T-helper 17 cell (primary cell): ENCODE results near the gene GZMM. TPM values are rescaled to one million over a fixed set of nuclear protein-coding genes. Genes with fewer than 3 reads are reported as not detected.

Source experiments
- ATAC-seq: fragments of 150-1000 bp; cut with Tn5 transposase; 2 replicates; pipeline ENCODE4 v1.10.0; 2021; ENCODE audit warnings: mild to moderate bottlenecking, moderate library complexity
- DNase-seq, 3 donors: peaks; one replicate each; pipeline versions ENCODE4 v3.0.0 to v3.0.0-alpha.2; 2020 to 2021
- H3K9me3 ChIP-seq: one replicate; pipeline ENCODE4 v1.7.0; 2013; ENCODE audit warnings: low read length, mild to moderate bottlenecking; ENCODE audit not compliant: control insufficient read depth, poor library complexity, severe bottlenecking
- H3K27ac Mint-ChIP-seq: one replicate; pipeline ENCODE4 v1.8.0; 2022; ENCODE audit warnings: mild to moderate bottlenecking, moderate library complexity, mixed read lengths
- H3K27me3 Mint-ChIP-seq: one replicate; pipeline ENCODE4 v1.8.0; 2022; ENCODE audit warnings: mixed read lengths
- H3K36me3 Mint-ChIP-seq: one replicate; pipeline ENCODE4 v1.8.0; 2022; ENCODE audit warnings: low read depth, mixed read lengths
- H3K4me1 Mint-ChIP-seq: one replicate; pipeline ENCODE4 v1.8.0; 2022; ENCODE audit warnings: mild to moderate bottlenecking, mixed read lengths
- H3K4me3 Mint-ChIP-seq: one replicate; pipeline ENCODE4 v1.8.0; 2022; ENCODE audit warnings: mild to moderate bottlenecking, moderate library complexity, mixed read lengths
- total RNA-seq, 4 donors: library from RNA in 2 of 4; stranded (reverse) in 2 of 4; gene quantifications; one replicate each; pipeline ENCODE4 v1.2.3 and lab custom pipeline; 2022 to 2026

The GZMM gene
- total RNA-seq, 2 donors from 2014 or later: 43.8 to 45.6 TPM

GRCh38 chr19:506404-507285 lies 37.2 kb upstream of the GZMM start:
- peak overlapping the region; percentile 99 for H3K27ac Mint-ChIP-seq
- no peaks in the 10 kb centered on the region for H3K36me3 Mint-ChIP-seq
- peak overlapping the region; percentile 98 for H3K4me3 Mint-ChIP-seq
- peak; percentile 84 to 86 (median 85) for DNase-seq
- H3K27me3 Mint-ChIP-seq: no peaks in the 10 kb centered on the region
- no peaks in the 10 kb centered on the region for H3K9me3 ChIP-seq
- H3K4me1 Mint-ChIP-seq: peaks cover 29% of the 10 kb centered on the region
- ATAC-seq: peak; percentile 58

GRCh38 chr19:507286-508203 lies 36.3 kb upstream of the GZMM start, which contains the start of gene TPGS1:
TSS of gene TPGS1 (plus strand) at chr19:507497. CDS start at chr19:507507, 10 bp downstream.
- Mint-ChIP-seq H3K4me3 (peak within 1 kb of the TSS; percentile 98), H3K4me1 (peaks cover 31% of the 10 kb centered on the region), H3K27ac (peak within 1 kb of the TSS; percentile 99), H3K36me3 (no peaks in the 10 kb centered on the region), H3K27me3 (no peaks in the 10 kb centered on the region)
- DNase-seq: peak; percentile 62 to 77 (median 76)
- ATAC-seq: peak; percentile 55
- H3K9me3 ChIP-seq: no peaks in the 10 kb centered on the region

GRCh38 chr19:508204-509150 lies 35.4 kb upstream of the GZMM start:
- DNase-seq (no peak), ATAC-seq (no peak)
- Mint-ChIP-seq H3K36me3 (no peaks in the 10 kb centered on the region), H3K27ac (peak overlapping the region; percentile 99), H3K4me3 (peak overlapping the region; percentile 98), H3K4me1 (peaks cover 31% of the 10 kb centered on the region), H3K27me3 (no peaks in the 10 kb centered on the region)
- H3K9me3 ChIP-seq: no peaks in the 10 kb centered on the region

GRCh38 chr19:510606-511100 lies 33.2 kb upstream of the GZMM start:
- H3K4me3 Mint-ChIP-seq: peak overlapping the region; percentile 97
- H3K27me3 Mint-ChIP-seq: no peaks in the 10 kb centered on the region
- peaks cover 37% of the 10 kb centered on the region for H3K4me1 Mint-ChIP-seq
- no peaks in the 10 kb centered on the region for H3K9me3 ChIP-seq
- ATAC-seq (peak; percentile 54), DNase-seq (peak; percentile 80 to 95 (median 82))
- H3K36me3 Mint-ChIP-seq: no peaks in the 10 kb centered on the region
- H3K27ac Mint-ChIP-seq: peak overlapping the region; percentile 99

- peaks cover 37% of the 10 kb centered on the region for H3K4me1 Mint-ChIP-seq
- no peaks in the 10 kb centered on the region for H3K36me3 Mint-ChIP-seq
These were observed 32.6 kb upstream of the GZMM start for GRCh38 chr19:511101-511851.

GRCh38 chr19:512547-513365 lies 31.1 kb upstream of the GZMM start:
- H3K4me1 Mint-ChIP-seq: peaks cover 38% of the 10 kb centered on the region

More at GRCh38 chr19:511101-511851, 32.6 kb upstream of the GZMM start:
- no peaks in the 10 kb centered on the region for H3K9me3 ChIP-seq
- Mint-ChIP-seq H3K27me3 (no peaks in the 10 kb centered on the region), H3K4me3 (peak overlapping the region; percentile 97), H3K27ac (peak overlapping the region; percentile 99)
- ATAC-seq (peak; percentile 68), DNase-seq (peak; percentile 81 to 91 (median 84))

GRCh38 chr19:513368-514165 lies 30.3 kb upstream of the GZMM start:
- Mint-ChIP-seq H3K4me3 (no peak overlapping the region), H3K27ac (peak overlapping the region; percentile 99), H3K36me3 (no peaks in the 10 kb centered on the region), H3K27me3 (no peaks in the 10 kb centered on the region), H3K4me1 (peaks cover 30% of the 10 kb centered on the region)
- no peaks in the 10 kb centered on the region for H3K9me3 ChIP-seq
- DNase-seq: no peak
- no peak for ATAC-seq

More at GRCh38 chr19:512547-513365, 31.1 kb upstream of the GZMM start:
- ATAC-seq: no peak
- peak overlapping the region; percentile 97 for H3K4me3 Mint-ChIP-seq
- H3K27ac Mint-ChIP-seq: peak overlapping the region; percentile 99
- H3K27me3 Mint-ChIP-seq: no peaks in the 10 kb centered on the region
- H3K36me3 Mint-ChIP-seq: no peaks in the 10 kb centered on the region
- DNase-seq: no peak
- H3K9me3 ChIP-seq: no peaks in the 10 kb centered on the region

- no peaks in the 10 kb centered on the region for H3K36me3 Mint-ChIP-seq
- no peaks in the 10 kb centered on the region for H3K27me3 Mint-ChIP-seq
- H3K9me3 ChIP-seq: no peaks in the 10 kb centered on the region
- DNase-seq (no peak), ATAC-seq (no peak)
- peaks cover 25% of the 10 kb centered on the region for H3K4me1 Mint-ChIP-seq
- peak overlapping the region; percentile 91 for H3K27ac Mint-ChIP-seq
- no peak overlapping the region for H3K4me3 Mint-ChIP-seq
These were observed 29.6 kb upstream of the GZMM start for GRCh38 chr19:514166-514663.

- ATAC-seq (no peak), DNase-seq (no peak)
- Mint-ChIP-seq H3K4me3 (no peak overlapping the region), H3K4me1 (peaks cover 12% of the 10 kb centered on the region), H3K36me3 (no peaks in the 10 kb centered on the region), H3K27ac (no peak overlapping the region), H3K27me3 (no peaks in the 10 kb centered on the region)
- H3K9me3 ChIP-seq: no peaks in the 10 kb centered on the region
These were observed 25.9 kb upstream of the GZMM start for GRCh38 chr19:517721-518597.
